Effector memory CD8-positive, alpha-beta T cell (primary cell): ENCODE measurements around the gene SUN3.
A peak's percentile ranks its signal among the peaks of the same experiment; 100 is the strongest.

Experiments
- ATAC-seq: fragments of 150-1000 bp; cut with Tn5 transposase; replicated peaks from 2 replicates; pipeline ENCODE4 v1.10.0; 2021; ENCODE audit warnings: mild to moderate bottlenecking, moderate library complexity
- DNase-seq, 3 experiments: peaks; one replicate each; pipeline ENCODE4 v3.0.0; 2021
- H3K27ac Mint-ChIP-seq, 2 donors: one replicate each; pipeline ENCODE4 v1.8.0; 2022; ENCODE audit warnings: mild to moderate bottlenecking in 2 of 2, mixed read lengths in 2 of 2, moderate library complexity in 2 of 2
- H3K27me3 Mint-ChIP-seq, 2 donors: one replicate each; pipeline ENCODE4 v1.8.0; 2022; ENCODE audit warnings: mixed read lengths in 2 of 2
- H3K36me3 Mint-ChIP-seq: one replicate; pipeline ENCODE4 v1.8.0; 2022; ENCODE audit warnings: mild to moderate bottlenecking, moderate library complexity, mixed read lengths; ENCODE audit not compliant: insufficient read depth
- H3K4me1 Mint-ChIP-seq, 2 donors: one replicate each; pipeline ENCODE4 v1.8.0; 2022; ENCODE audit warnings: low read depth in 2 of 2, mixed read lengths in 2 of 2
- H3K4me3 Mint-ChIP-seq, 2 donors: one replicate each; pipeline ENCODE4 v1.8.0; 2022; ENCODE audit warnings: mild to moderate bottlenecking in 2 of 2, mixed read lengths in 2 of 2, moderate library complexity in 2 of 2
- H3K9me3 Mint-ChIP-seq, 2 donors: one replicate each; pipeline ENCODE4 v1.8.0; 2022; ENCODE audit warnings: mixed read lengths in 2 of 2
- total RNA-seq, 9 experiments: gene quantifications; one replicate each; lab custom pipeline; 2026; lab: John Stamatoyannopoulos, UW

SUN3 gene
- 0 to 0.39 (median 0) reads per million in 9 experiments for total RNA-seq

- H3K27ac Mint-ChIP-seq = no peak within 1 kb of the TSS
- H3K27me3 Mint-ChIP-seq = peaks cover 21 to 29% of the 10 kb centered on the region in 2 donors
- no peaks in the 10 kb centered on the region for H3K36me3 Mint-ChIP-seq
- H3K4me3 Mint-ChIP-seq = no peak within 1 kb of the TSS
- no peaks in the 10 kb centered on the region for H3K4me1 Mint-ChIP-seq
- DNase-seq (no peak), ATAC-seq (no peak)
- H3K9me3 Mint-ChIP-seq = peaks cover 0 to 2% of the 10 kb centered on the region in 2 donors
Observed at GRCh38 chr7:48028938-48029337, at the start of gene SUN3. Gene SUN3 (minus strand): TSS chr7:48029107. CDS start chr7:48028938, 169 bp downstream.

- Mint-ChIP-seq H3K27me3 (no peaks in the 10 kb centered on the region), H3K27ac (no peak overlapping the region), H3K4me3 (no peak overlapping the region), H3K4me1 (peaks cover 6 to 10% of the 10 kb centered on the region in 2 donors), H3K9me3 (no peaks in the 10 kb centered on the region), H3K36me3 (no peaks in the 10 kb centered on the region)
- ATAC-seq = no peak
- DNase-seq = no peak
Observed at GRCh38 chr7:48078470-48078869, 49.6 kb upstream of the SUN3 start.

- H3K4me3 Mint-ChIP-seq = no peak overlapping the region
- H3K27me3 Mint-ChIP-seq = no peaks in the 10 kb centered on the region
- ATAC-seq (no peak), DNase-seq (no peak)
- H3K36me3 Mint-ChIP-seq = no peaks in the 10 kb centered on the region
- no peak overlapping the region for H3K27ac Mint-ChIP-seq
- H3K4me1 Mint-ChIP-seq = peaks cover 0 to under 1% of the 10 kb centered on the region in 2 donors
- H3K9me3 Mint-ChIP-seq = no peaks in the 10 kb centered on the region
Observed at GRCh38 chr7:48077423-48077822, 48.5 kb upstream of the SUN3 start.

- Mint-ChIP-seq H3K27me3 (no peaks in the 10 kb centered on the region), H3K9me3 (no peaks in the 10 kb centered on the region), H3K4me3 (no peak overlapping the region), H3K27ac (no peak overlapping the region), H3K36me3 (no peaks in the 10 kb centered on the region), H3K4me1 (no peaks in the 10 kb centered on the region)
- ATAC-seq (no peak), DNase-seq (no peak)
Observed at GRCh38 chr7:48074204-48074654, 45.3 kb upstream of the SUN3 start.

- Mint-ChIP-seq H3K4me3 (no peak overlapping the region), H3K4me1 (peaks cover 0 to 2% of the 10 kb centered on the region in 2 donors), H3K36me3 (no peaks in the 10 kb centered on the region), H3K9me3 (peaks cover 0 to 2% of the 10 kb centered on the region in 2 donors), H3K27ac (no peak overlapping the region), H3K27me3 (peaks cover 0 to 5% of the 10 kb centered on the region in 2 donors)
- ATAC-seq (no peak), DNase-seq (no peak)
Observed at GRCh38 chr7:48067475-48067874, 38.6 kb upstream of the SUN3 start.

GRCh38 chr7:48063985-48064384 lies 35.1 kb upstream of the SUN3 start:
- Mint-ChIP-seq H3K27ac (no peak overlapping the region), H3K9me3 (peaks cover 0 to 2% of the 10 kb centered on the region in 2 donors), H3K4me1 (peaks cover 3 to 5% of the 10 kb centered on the region in 2 donors), H3K27me3 (peaks cover 0 to 9% of the 10 kb centered on the region in 2 donors), H3K4me3 (no peak overlapping the region), H3K36me3 (no peaks in the 10 kb centered on the region)
- ATAC-seq (no peak), DNase-seq (no peak)

- Mint-ChIP-seq H3K4me1 (peaks cover 4 to 6% of the 10 kb centered on the region in 2 donors), H3K4me3 (no peak overlapping the region)
Observed at GRCh38 chr7:48059706-48060105, 30.8 kb upstream of the SUN3 start.

GRCh38 chr7:48058990-48059389 lies 30.1 kb upstream of the SUN3 start:
- Mint-ChIP-seq H3K4me3 (no peak overlapping the region), H3K4me1 (peaks cover 4 to 6% of the 10 kb centered on the region in 2 donors), H3K27ac (no peak overlapping the region), H3K27me3 (peaks cover 0 to 9% of the 10 kb centered on the region in 2 donors), H3K9me3 (peaks cover 0 to 4% of the 10 kb centered on the region in 2 donors), H3K36me3 (no peaks in the 10 kb centered on the region)
- DNase-seq (no peak), ATAC-seq (no peak)

More at GRCh38 chr7:48059706-48060105, 30.8 kb upstream of the SUN3 start:
- Mint-ChIP-seq H3K9me3 (peaks cover 0 to 4% of the 10 kb centered on the region in 2 donors), H3K27me3 (peaks cover 0 to 9% of the 10 kb centered on the region in 2 donors), H3K27ac (no peak overlapping the region), H3K36me3 (no peaks in the 10 kb centered on the region)
- no peak for DNase-seq
- ATAC-seq = no peak

GRCh38 chr7:48053736-48054135 lies 24.8 kb upstream of the SUN3 start:
- H3K4me1 Mint-ChIP-seq = peaks cover 6 to 12% of the 10 kb centered on the region in 2 donors
- H3K9me3 Mint-ChIP-seq = peaks cover 0 to 2% of the 10 kb centered on the region in 2 donors
- DNase-seq (no peak), ATAC-seq (no peak)
- H3K27me3 Mint-ChIP-seq = no peaks in the 10 kb centered on the region
- no peak overlapping the region for H3K27ac Mint-ChIP-seq
- no peaks in the 10 kb centered on the region for H3K36me3 Mint-ChIP-seq
- H3K4me3 Mint-ChIP-seq = no peak overlapping the region

- H3K9me3 Mint-ChIP-seq = peaks cover 0 to 2% of the 10 kb centered on the region in 2 donors
- H3K4me3 Mint-ChIP-seq = no peak overlapping the region
- no peaks in the 10 kb centered on the region for H3K36me3 Mint-ChIP-seq
- DNase-seq = no peak
- peak; percentile 62 for ATAC-seq
- H3K4me1 Mint-ChIP-seq = peaks cover 6 to 12% of the 10 kb centered on the region in 2 donors
- peak overlapping the region in 1 of 2 donors; percentile 9 for H3K27ac Mint-ChIP-seq
- no peaks in the 10 kb centered on the region for H3K27me3 Mint-ChIP-seq
Observed at GRCh38 chr7:48052748-48053147, 23.8 kb upstream of the SUN3 start.

GRCh38 chr7:48049850-48050249 lies 20.9 kb upstream of the SUN3 start:
- Mint-ChIP-seq H3K9me3 (no peaks in the 10 kb centered on the region), H3K4me3 (no peak overlapping the region), H3K27ac (no peak overlapping the region), H3K36me3 (peaks cover 4% of the 10 kb centered on the region), H3K4me1 (peaks cover 20 to 28% of the 10 kb centered on the region in 2 donors), H3K27me3 (no peaks in the 10 kb centered on the region)
- DNase-seq (no peak), ATAC-seq (peak; percentile 51)

GRCh38 chr7:48048113-48048512 lies 19.2 kb upstream of the SUN3 start:
- no peak for DNase-seq
- no peaks in the 10 kb centered on the region for H3K27me3 Mint-ChIP-seq
- H3K4me1 Mint-ChIP-seq = peaks cover 22 to 31% of the 10 kb centered on the region in 2 donors

GRCh38 chr7:48046458-48046857 lies 17.6 kb upstream of the SUN3 start:
- H3K27ac Mint-ChIP-seq = peak overlapping the region; percentile 15 to 79
- ATAC-seq (peak; percentile 54), DNase-seq (peak in 1 of 3 experiments; percentile 11)
- H3K9me3 Mint-ChIP-seq = no peaks in the 10 kb centered on the region
- peaks cover 5% of the 10 kb centered on the region for H3K36me3 Mint-ChIP-seq
- peaks cover 17 to 33% of the 10 kb centered on the region in 2 donors for H3K4me1 Mint-ChIP-seq
- H3K27me3 Mint-ChIP-seq = no peaks in the 10 kb centered on the region
- H3K4me3 Mint-ChIP-seq = peak overlapping the region; percentile 6 to 39

More at GRCh38 chr7:48048113-48048512, 19.2 kb upstream of the SUN3 start:
- H3K36me3 Mint-ChIP-seq = peaks cover 5% of the 10 kb centered on the region
- H3K27ac Mint-ChIP-seq = no peak overlapping the region
- H3K9me3 Mint-ChIP-seq = no peaks in the 10 kb centered on the region
- ATAC-seq = no peak
- H3K4me3 Mint-ChIP-seq = no peak overlapping the region

- ATAC-seq (peak; percentile 89), DNase-seq (peak; percentile 18 to 37 (median 23))
- peaks cover 17 to 34% of the 10 kb centered on the region in 2 donors for H3K4me1 Mint-ChIP-seq
- H3K27ac Mint-ChIP-seq = peak overlapping the region in 1 of 2 donors; percentile 13
- H3K9me3 Mint-ChIP-seq = no peaks in the 10 kb centered on the region
- peak overlapping the region; percentile 65 for H3K4me3 Mint-ChIP-seq
- H3K27me3 Mint-ChIP-seq = no peaks in the 10 kb centered on the region
- peaks cover 5% of the 10 kb centered on the region for H3K36me3 Mint-ChIP-seq
Observed at GRCh38 chr7:48045195-48045765, 16.4 kb upstream of the SUN3 start.
